ENCODE results near the gene NKTR. TPM values are rescaled to one million over a fixed set of nuclear protein-coding genes. Genes with fewer than 3 reads are reported as not detected.
"Not testable (repeated sequence)": the region's sequence is repeated elsewhere in the genome, so short reads cannot be mapped to it uniquely, and the experiment has no call there.

The NKTR gene
- total RNA-seq (ENCODE audit: unreplicated experiment): 196 TPM
- long read RNA-seq, partial matches to known transcripts: 7 of 18 reads
- long read RNA-seq, other reads (novel, unspliced or antisense): 7 of 18 reads

- Mint-ChIP-seq H3K9me3 (ENCODE audit: unreplicated experiment) (peaks cover 11% of the 10 kb centered on the region), H3K36me3 (ENCODE audit: unreplicated experiment) (peaks cover 9% of the 10 kb centered on the region), H3K4me1 (ENCODE audit: low read depth, unreplicated experiment) (peaks cover 12% of the 10 kb centered on the region), H3K27ac (ENCODE audit: unreplicated experiment) (peak within 1 kb of the TSS; percentile 94), H3K27me3 (ENCODE audit: unreplicated experiment) (peaks cover 5% of the 10 kb centered on the region), H3K4me3 (ENCODE audit: unreplicated experiment) (peak within 1 kb of the TSS; percentile 92)
- TF ChIP-seq CTCF (IDR thresholded peaks at IDR 0.05; ENCODE audit: partially characterized antibody, unreplicated experiment): peak; percentile 15
- DNase-seq: peak; percentile 100
Observed at GRCh38 chr3:42600111-42600957, at the start of gene NKTR. Gene NKTR (plus strand): TSS chr3:42600686. CDS start chr3:42601007, 321 bp downstream.

GRCh38 chr3:42552830-42553229, 47.7 kb upstream of the NKTR start:
- Mint-ChIP-seq H3K9me3 (ENCODE audit: unreplicated experiment) (no peaks in the 10 kb centered on the region), H3K27ac (ENCODE audit: unreplicated experiment) (no peak overlapping the region), H3K36me3 (ENCODE audit: unreplicated experiment) (peaks cover 7% of the 10 kb centered on the region), H3K4me3 (ENCODE audit: unreplicated experiment) (no peak overlapping the region), H3K4me1 (ENCODE audit: low read depth, unreplicated experiment) (peaks cover 5% of the 10 kb centered on the region), H3K27me3 (ENCODE audit: unreplicated experiment) (no peaks in the 10 kb centered on the region)
- DNase-seq: no peak
- no peak for TF ChIP-seq CTCF (IDR thresholded peaks at IDR 0.05; ENCODE audit: partially characterized antibody, unreplicated experiment)

DNA sequence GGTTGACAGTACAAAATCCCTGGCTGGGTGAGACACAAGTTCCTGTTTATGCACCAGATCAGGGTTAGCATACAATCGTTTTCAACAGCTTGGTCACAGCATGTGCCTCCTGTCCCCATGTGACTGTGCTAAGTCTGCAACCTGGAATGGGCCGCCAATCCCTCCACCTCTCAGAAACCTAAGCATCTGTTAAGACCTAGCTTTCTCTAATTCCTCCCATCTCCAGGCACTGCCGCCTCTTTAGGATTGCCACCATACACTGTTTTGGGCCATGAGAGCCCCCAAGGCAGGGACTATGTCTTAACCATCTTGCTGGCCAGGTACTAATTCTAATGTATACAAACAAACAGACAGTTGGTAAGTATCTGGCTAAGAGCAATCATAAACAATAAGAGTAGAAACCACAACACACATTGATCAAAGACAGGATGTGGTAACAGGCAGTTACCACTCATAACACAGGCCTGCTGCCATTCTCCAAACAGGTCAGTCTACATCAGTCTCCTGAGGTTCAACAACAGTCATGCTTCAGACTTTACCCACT, 44.3 kb upstream of the NKTR start:
- no peak for DNase-seq
- H3K27ac Mint-ChIP-seq (ENCODE audit: unreplicated experiment): no peak overlapping the region
- no peak overlapping the region for H3K4me3 Mint-ChIP-seq (ENCODE audit: unreplicated experiment)
- no peaks in the 10 kb centered on the region for H3K4me1 Mint-ChIP-seq (ENCODE audit: low read depth, unreplicated experiment)
- no peaks in the 10 kb centered on the region for H3K27me3 Mint-ChIP-seq (ENCODE audit: unreplicated experiment)
- H3K9me3 Mint-ChIP-seq (ENCODE audit: unreplicated experiment): no peaks in the 10 kb centered on the region
- TF ChIP-seq CTCF (IDR thresholded peaks at IDR 0.05; ENCODE audit: partially characterized antibody, unreplicated experiment): no peak
- peaks cover 4% of the 10 kb centered on the region for H3K36me3 Mint-ChIP-seq (ENCODE audit: unreplicated experiment)

DNA sequence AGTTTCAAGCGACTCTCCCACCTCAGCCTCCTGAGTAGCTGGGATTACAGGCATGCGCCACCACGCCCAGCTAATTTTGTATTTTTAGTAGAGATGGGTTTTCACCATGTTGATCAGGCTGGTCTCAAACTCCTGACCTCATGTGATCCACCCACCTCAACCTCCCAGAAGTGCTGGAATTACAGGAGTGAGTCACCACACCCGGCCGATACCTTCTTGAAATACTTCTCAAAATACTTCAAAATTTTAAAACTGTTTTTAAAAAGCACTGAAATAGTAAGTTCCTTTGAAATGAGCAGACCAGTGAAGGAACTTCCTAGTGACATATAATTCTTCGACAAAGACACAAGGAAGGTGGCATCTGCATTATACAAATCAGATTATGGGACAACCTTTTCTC, 43.7 kb upstream of the NKTR start:
- H3K9me3 Mint-ChIP-seq (ENCODE audit: unreplicated experiment); DNase-seq; H3K4me3 Mint-ChIP-seq (ENCODE audit: unreplicated experiment); H3K27me3 Mint-ChIP-seq (ENCODE audit: unreplicated experiment); H3K4me1 Mint-ChIP-seq (ENCODE audit: low read depth, unreplicated experiment); H3K36me3 Mint-ChIP-seq (ENCODE audit: unreplicated experiment); H3K27ac Mint-ChIP-seq (ENCODE audit: unreplicated experiment): not testable (repeated sequence)

DNA sequence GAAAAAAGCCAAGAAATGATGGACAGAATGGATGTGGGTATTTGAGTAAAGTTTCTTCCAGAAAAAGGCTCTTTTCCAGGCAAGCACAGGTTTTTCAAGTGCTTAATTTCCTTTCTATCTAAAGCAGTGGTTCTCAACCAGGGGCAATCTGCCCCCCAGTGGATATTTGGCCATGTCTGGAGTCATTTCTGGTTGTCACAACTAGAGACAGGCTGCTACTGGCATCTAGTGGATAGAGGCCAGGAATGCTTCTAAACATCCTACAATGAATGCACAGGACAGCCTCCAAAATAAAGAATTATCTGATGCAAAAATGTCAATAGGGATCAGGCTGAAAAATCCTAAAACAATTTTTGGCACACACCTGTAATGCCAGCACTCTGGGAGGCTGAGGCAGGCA, 42.6 kb upstream of the NKTR start:
- Mint-ChIP-seq H3K4me1 (ENCODE audit: low read depth, unreplicated experiment) (no peaks in the 10 kb centered on the region), H3K4me3 (ENCODE audit: unreplicated experiment) (no peak overlapping the region), H3K36me3 (ENCODE audit: unreplicated experiment) (peaks cover 4% of the 10 kb centered on the region), H3K9me3 (ENCODE audit: unreplicated experiment) (peaks cover 2% of the 10 kb centered on the region), H3K27me3 (ENCODE audit: unreplicated experiment) (no peaks in the 10 kb centered on the region), H3K27ac (ENCODE audit: unreplicated experiment) (no peak overlapping the region)
- DNase-seq: no peak
- TF ChIP-seq CTCF (IDR thresholded peaks at IDR 0.05; ENCODE audit: partially characterized antibody, unreplicated experiment): no peak

Data from glutamatergic neuron (in vitro differentiated cells).